AG04450 (cell line): ENCODE data around the gene ADPRHL1. TPM values are rescaled to one million over a fixed set of nuclear protein-coding genes. Genes with fewer than 3 reads are reported as not detected.
"Not testable (repeated sequence)": the region's sequence is repeated elsewhere in the genome, so short reads cannot be mapped to it uniquely, and the experiment has no call there.

Source experiments
- CTCF ChIA-PET: fragments of 300-600, 350-600 bp; formaldehyde crosslinking; extraction: SDS; loops from one replicate; lab custom pipeline; 2022; ENCODE audit warnings: antibody characterized with exemption, inconsistent platforms; lab: Charles Lee
- POLR2A ChIA-PET: fragments of 350-600 bp; formaldehyde crosslinking; extraction: SDS; loops from one replicate; lab custom pipeline; 2021; ENCODE audit warnings: antibody characterized with exemption, inconsistent platforms; lab: Yijun Ruan, JAX
- DNase-seq: peaks from one replicate; pipeline ENCODE4 v3.0.0-alpha.2; 2011; ENCODE audit warnings: low read depth, low spot score
- H3K27ac ChIP-seq: one replicate; pipeline ENCODE4 v1.5.1; 2012; ENCODE audit warnings: low read depth, low read length, control low read depth
- H3K27me3 ChIP-seq: one replicate; pipeline ENCODE4 v1.6.0; 2012; ENCODE audit warnings: low read length; ENCODE audit not compliant: control insufficient read depth, insufficient read depth
- H3K4me3 ChIP-seq: 2 replicates; pipeline ENCODE4 v1.5.1; 2011; ENCODE audit warnings: mild to moderate bottlenecking, low read depth, low read length, control low read depth
- H3K9me3 ChIP-seq: 2 replicates; pipeline ENCODE4 v1.5.1; 2012; ENCODE audit warnings: low read length; ENCODE audit not compliant: control insufficient read depth, insufficient read depth
- polyA plus RNA-seq: library from polyadenylated mRNA; depleted of rRNA; stranded (reverse); fragments of >200 nt; gene quantifications from 2 replicates; pipeline ENCODE4 v1.2.3, GENCODE V29; 2011
- TF ChIP-seq, protein P1 (sequence below): IDR thresholded peaks from 2 replicates; pipeline ENCODE4 v1.5.1; 2011; ENCODE audit warnings: low read depth, low read length, control low read depth, inconsistent platforms

ADPRHL1 gene
- polyA plus RNA-seq, 1 experiment: 0.35 TPM

DNA sequence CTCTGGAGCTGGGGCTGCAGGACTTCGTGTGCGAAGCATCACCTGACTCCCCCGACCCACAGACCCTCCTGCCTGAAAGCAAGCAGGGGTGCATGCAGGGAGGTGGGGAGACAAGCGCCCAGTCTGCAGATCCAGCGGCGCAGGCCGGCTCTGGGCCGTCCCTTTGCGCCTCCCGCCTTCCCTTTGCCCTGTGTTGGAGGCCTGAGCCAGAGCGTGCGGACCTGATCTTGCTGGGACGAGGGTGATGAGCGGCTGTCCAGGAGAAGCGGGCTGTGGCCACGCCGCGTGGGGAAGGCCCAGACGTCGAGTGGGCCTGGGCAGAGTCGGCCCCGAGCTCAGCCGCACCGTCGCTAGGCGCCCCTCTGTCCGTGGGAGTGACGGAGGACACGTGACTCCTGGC is 84.1 kb downstream of the ADPRHL1 start:
- Histone ChIP-seq H3K27me3 (no peaks in the 10 kb centered on the region), H3K27ac (no peak overlapping the region), H3K4me3 (no peak overlapping the region), H3K9me3 (peaks cover 4% of the 10 kb centered on the region; the same call in 1 of the 2 replicates)
- TF ChIP-seq, protein P1, sequence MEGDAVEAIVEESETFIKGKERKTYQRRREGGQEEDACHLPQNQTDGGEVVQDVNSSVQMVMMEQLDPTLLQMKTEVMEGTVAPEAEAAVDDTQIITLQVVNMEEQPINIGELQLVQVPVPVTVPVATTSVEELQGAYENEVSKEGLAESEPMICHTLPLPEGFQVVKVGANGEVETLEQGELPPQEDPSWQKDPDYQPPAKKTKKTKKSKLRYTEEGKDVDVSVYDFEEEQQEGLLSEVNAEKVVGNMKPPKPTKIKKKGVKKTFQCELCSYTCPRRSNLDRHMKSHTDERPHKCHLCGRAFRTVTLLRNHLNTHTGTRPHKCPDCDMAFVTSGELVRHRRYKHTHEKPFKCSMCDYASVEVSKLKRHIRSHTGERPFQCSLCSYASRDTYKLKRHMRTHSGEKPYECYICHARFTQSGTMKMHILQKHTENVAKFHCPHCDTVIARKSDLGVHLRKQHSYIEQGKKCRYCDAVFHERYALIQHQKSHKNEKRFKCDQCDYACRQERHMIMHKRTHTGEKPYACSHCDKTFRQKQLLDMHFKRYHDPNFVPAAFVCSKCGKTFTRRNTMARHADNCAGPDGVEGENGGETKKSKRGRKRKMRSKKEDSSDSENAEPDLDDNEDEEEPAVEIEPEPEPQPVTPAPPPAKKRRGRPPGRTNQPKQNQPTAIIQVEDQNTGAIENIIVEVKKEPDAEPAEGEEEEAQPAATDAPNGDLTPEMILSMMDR: no peak
- ChIA-PET CTCF (no interaction called here), POLR2A (no interaction called here)
- DNase-seq: no peak

DNA sequence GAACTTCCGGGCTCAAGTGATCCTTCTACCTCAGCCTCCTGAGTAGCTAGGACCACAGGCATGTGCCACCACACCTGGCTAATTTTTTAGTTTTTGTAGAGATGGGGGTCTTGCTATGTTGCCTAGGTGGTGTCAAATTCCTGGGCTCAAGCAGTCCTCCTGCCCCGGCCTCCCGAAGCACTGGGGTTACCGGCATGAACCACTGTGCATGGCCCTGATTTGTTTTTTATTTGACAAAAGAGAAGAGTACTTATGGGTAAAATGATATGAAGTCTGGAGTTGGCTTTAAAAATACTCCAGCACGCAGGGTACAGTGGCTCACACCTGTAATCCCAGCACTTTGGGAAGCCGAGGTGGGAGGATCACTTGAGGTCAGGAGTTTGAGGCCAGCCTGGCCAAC is 84.9 kb downstream of the ADPRHL1 start:
- H3K27ac ChIP-seq, DNase-seq, H3K9me3 ChIP-seq, POLR2A ChIA-PET, H3K27me3 ChIP-seq, H3K4me3 ChIP-seq, CTCF ChIA-PET: not testable (repeated sequence)

DNA sequence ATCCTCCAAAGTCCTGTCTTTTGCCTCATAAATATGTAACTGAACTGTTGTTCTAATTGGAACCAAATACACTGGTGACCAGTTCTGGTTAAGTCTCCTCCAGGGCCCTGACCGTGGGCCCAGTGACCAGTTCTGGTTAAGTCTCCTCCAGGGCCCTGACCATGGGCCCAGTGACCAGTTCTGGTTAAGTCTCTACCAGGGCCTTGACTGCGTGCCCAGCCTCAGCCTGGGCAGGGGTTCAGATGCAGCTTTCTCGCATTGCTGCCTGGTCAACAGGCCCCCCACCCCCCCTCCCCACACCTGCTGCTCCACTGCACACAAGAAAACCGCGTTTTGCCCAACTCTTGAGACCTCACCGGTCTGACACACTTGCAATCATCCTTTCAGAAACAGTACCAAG is 85.5 kb downstream of the ADPRHL1 start:
- Histone ChIP-seq H3K27ac (no peak overlapping the region), H3K27me3 (peaks cover 9% of the 10 kb centered on the region), H3K4me3 (no peak overlapping the region), H3K9me3 (peaks cover 4% of the 10 kb centered on the region; the same call in 1 of the 2 replicates)
- DNase-seq: no peak
- TF ChIP-seq, protein P1: no peak
- ChIA-PET POLR2A (no interaction called here), CTCF (interaction anchor here (0.6 kb wide), 1 partner anchor 20 kb away, joined by 11 read pairs; no protein-coding TSS in a partner anchor)

DNA sequence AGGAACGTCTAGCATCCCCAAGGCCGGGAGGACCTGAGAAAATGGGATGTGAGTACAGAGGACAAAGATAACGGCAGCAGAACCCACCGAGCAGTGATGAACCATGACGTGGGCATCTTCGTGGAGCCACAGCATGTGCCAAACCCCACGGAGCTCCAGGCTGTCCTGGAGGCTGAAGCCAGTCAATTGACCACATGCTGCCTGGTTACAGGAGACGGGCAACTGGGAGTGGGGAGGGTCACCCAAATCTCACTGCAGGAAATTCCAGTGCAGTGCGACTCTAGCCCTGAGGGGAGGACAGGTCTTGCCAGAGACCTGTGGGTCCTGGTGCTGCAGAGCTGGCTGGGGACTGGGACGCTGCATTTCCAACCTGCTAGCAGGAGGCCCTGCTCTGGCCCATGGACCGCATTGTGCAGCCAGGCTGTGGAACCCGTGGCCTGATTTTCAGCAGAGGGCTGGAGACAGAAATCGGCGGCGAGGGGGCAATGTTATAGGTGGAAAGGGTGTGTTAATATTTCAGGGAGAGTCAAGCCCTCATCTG is 86.2 kb downstream of the ADPRHL1 start:
- Histone ChIP-seq H3K27ac (no peak overlapping the region), H3K9me3 (peaks cover 4% of the 10 kb centered on the region; the same call in 1 of the 2 replicates), H3K4me3 (no peak overlapping the region), H3K27me3 (peaks cover 14% of the 10 kb centered on the region)
- DNase-seq: no peak
- ChIA-PET CTCF (interaction anchor here (0.6 kb wide), 1 partner anchor 21 kb away, joined by 11 read pairs; no protein-coding TSS in a partner anchor), POLR2A (no interaction called here)
- TF ChIP-seq, protein P1: no peak

DNA sequence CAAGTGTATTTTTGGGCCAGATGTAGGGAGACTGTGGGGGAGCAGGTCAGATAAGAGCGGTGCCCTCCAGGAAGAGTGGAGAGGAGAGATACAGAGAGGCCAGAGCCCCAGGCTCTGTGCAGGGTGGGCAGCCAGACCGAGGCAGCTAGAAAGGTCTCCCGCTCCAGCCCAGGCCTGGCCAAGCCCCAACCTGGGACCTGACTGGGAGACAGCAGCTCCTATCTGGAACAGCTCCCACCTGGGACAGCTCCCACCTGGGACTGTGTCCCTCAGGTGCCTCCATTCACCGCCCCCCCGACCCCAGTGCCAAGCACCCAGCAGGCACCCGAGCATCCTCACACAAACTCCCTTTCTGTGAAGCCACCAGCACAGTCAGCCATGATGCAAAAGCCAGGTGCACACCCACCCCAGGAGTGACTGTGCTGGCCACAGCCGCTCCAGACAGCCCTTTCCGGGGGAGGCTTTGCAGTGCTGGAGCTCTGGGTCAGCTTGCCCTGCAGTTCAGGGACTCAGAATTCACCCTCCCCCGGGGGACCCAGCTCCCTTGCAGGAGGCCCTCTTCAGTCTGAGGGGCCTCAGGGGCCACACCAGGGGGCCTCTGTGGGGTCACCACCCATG is 87.2 kb downstream of the ADPRHL1 start:
- TF ChIP-seq, protein P1: no peak
- no peak overlapping the region for H3K27ac ChIP-seq
- no peak for DNase-seq
- peaks cover 14% of the 10 kb centered on the region for H3K27me3 ChIP-seq
- H3K9me3 ChIP-seq: peaks cover 4% of the 10 kb centered on the region; the same call in 1 of the 2 replicates
- no peak overlapping the region for H3K4me3 ChIP-seq
- POLR2A ChIA-PET: interaction anchor here (0.7 kb wide), 2 partner anchors 27 to 1877 kb away, joined by 3 to 14 read pairs; no protein-coding TSS in a partner anchor
- CTCF ChIA-PET: no interaction called here
